Measurements from ENCODE around the gene SPOCK1. TPM values are rescaled to one million over a fixed set of nuclear protein-coding genes. Genes with fewer than 3 reads are reported as not detected.

SPOCK1 gene
- polyA plus RNA-seq, 3 donors, result 1.8 to 5.7 (median 2.1) TPM

DNA sequence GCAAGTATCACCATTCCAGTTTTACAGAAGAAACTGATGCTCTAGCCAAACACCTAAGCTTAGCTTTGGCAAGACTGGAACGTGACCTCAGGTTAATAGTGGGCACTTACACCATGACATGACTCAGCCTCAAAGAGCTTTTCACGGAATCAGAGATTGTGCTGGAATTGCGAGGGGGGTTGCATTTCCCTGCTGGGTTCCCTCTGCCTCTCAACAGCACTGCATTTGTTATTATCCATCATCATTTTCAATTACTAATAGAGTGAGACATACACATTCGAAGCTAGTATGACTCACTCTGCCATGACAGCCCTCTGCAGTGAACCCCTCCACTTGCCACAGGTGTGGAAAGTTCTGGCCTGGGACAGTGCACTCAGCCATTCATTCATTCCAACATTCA lies 8.0 kb downstream of the SPOCK1 start:
- no peaks in the 10 kb centered on the region for H3K4me1 ChIP-seq (ENCODE audit: control insufficient read depth in 1 of 2, insufficient read depth in 2 of 2, low read length in 2 of 2)
- no peak overlapping the region for H3K27ac ChIP-seq (ENCODE audit: low read depth in 1 of 2, low read length in 2 of 2)
- H3K4me3 ChIP-seq (replicated peaks in 1 of 3; ENCODE audit: low read depth in 2 of 3, low read length in 3 of 3), result no peak overlapping the region
- no peak for DNase-seq
- H3K9me3 ChIP-seq (replicated peaks in 1 of 2; ENCODE audit: control insufficient read depth in 1 of 2, insufficient read depth in 1 of 2, low read length in 2 of 2), result no peaks in the 10 kb centered on the region
- no peaks in the 10 kb centered on the region for H4K20me1 ChIP-seq (ENCODE audit: insufficient read depth, low read length)
- H3K27me3 ChIP-seq (ENCODE audit: control insufficient read depth in 2 of 2, insufficient read depth in 2 of 2, low read length in 2 of 2), result peaks cover 6 to 8% of the 10 kb centered on the region in 2 donors
- no peaks in the 10 kb centered on the region for H3K79me2 ChIP-seq (ENCODE audit: insufficient read depth, low read length)
- no peak overlapping the region for H3K9ac ChIP-seq (ENCODE audit: insufficient read depth, low read length, poor library complexity, severe bottlenecking)
- Mint-ChIP-seq H3K27me3 (ENCODE audit: low read depth in 3 of 3) (peaks cover 10 to 22% (median 11%) of the 10 kb centered on the region in 3 donors), H3K4me1 (no peaks in the 10 kb centered on the region), H3K36me3 (no peaks in the 10 kb centered on the region), H3K9me3 (peaks cover 0 to 2% (median 0%) of the 10 kb centered on the region in 7 donors), H3K27ac (no peak overlapping the region), H3K4me3 (no peak overlapping the region)
- no peak for TF ChIP-seq CTCF (IDR thresholded peaks at IDR 0.05)
- H2AFZ ChIP-seq (ENCODE audit: insufficient read depth, low read depth, low read length, poor library complexity, severe bottlenecking), result no peak overlapping the region
- WGBS (ENCODE audit: insufficient coverage), result 100% methylated on average over 3 of the region's 4 CpGs
- H3K36me3 ChIP-seq (replicated peaks in 1 of 2; ENCODE audit: control insufficient read depth in 1 of 2, insufficient read depth in 2 of 2, low read length in 2 of 2), result no peaks in the 10 kb centered on the region
- H3K4me2 ChIP-seq (replicated peaks; ENCODE audit: extremely low read depth, low read length, poor library complexity, severe bottlenecking), result no peak overlapping the region
- intact Hi-C loops (cut with micrococcal nuclease), result no loop called here

GRCh38 chr5:137490591-137490990 lies 8.5 kb downstream of the SPOCK1 start:
- no peak overlapping the region for H3K4me3 ChIP-seq (replicated peaks in 1 of 3; ENCODE audit: low read depth in 2 of 3, low read length in 3 of 3)
- H3K9me3 Mint-ChIP-seq, result peaks cover 0 to 2% (median 0%) of the 10 kb centered on the region in 7 donors
- H4K20me1 ChIP-seq (ENCODE audit: insufficient read depth, low read length), result no peaks in the 10 kb centered on the region
- H3K79me2 ChIP-seq (ENCODE audit: insufficient read depth, low read length), result no peaks in the 10 kb centered on the region
- no peak overlapping the region for H3K27ac Mint-ChIP-seq
- TF ChIP-seq CTCF (IDR thresholded peaks at IDR 0.05), result no peak
- H3K4me2 ChIP-seq (replicated peaks; ENCODE audit: extremely low read depth, low read length, poor library complexity, severe bottlenecking), result no peak overlapping the region
- no peaks in the 10 kb centered on the region for H3K36me3 Mint-ChIP-seq
- H3K27me3 Mint-ChIP-seq (ENCODE audit: low read depth in 3 of 3), result peaks cover 6 to 16% (median 9%) of the 10 kb centered on the region in 3 donors
- no peaks in the 10 kb centered on the region for H3K4me1 ChIP-seq (ENCODE audit: control insufficient read depth in 1 of 2, insufficient read depth in 2 of 2, low read length in 2 of 2)
- H3K27ac ChIP-seq (ENCODE audit: low read depth in 1 of 2, low read length in 2 of 2), result no peak overlapping the region
- H3K9ac ChIP-seq (ENCODE audit: insufficient read depth, low read length, poor library complexity, severe bottlenecking), result no peak overlapping the region
- no peaks in the 10 kb centered on the region for H3K36me3 ChIP-seq (replicated peaks in 1 of 2; ENCODE audit: control insufficient read depth in 1 of 2, insufficient read depth in 2 of 2, low read length in 2 of 2)
- H3K27me3 ChIP-seq (ENCODE audit: control insufficient read depth in 2 of 2, insufficient read depth in 2 of 2, low read length in 2 of 2), result peaks cover 4 to 5% of the 10 kb centered on the region in 2 donors
- H2AFZ ChIP-seq (ENCODE audit: insufficient read depth, low read depth, low read length, poor library complexity, severe bottlenecking), result no peak overlapping the region
- H3K9me3 ChIP-seq (replicated peaks in 1 of 2; ENCODE audit: control insufficient read depth in 1 of 2, insufficient read depth in 1 of 2, low read length in 2 of 2), result no peaks in the 10 kb centered on the region
- H3K4me3 Mint-ChIP-seq, result no peak overlapping the region
- intact Hi-C loops (cut with micrococcal nuclease), result no loop called here
- no peak for DNase-seq
- H3K4me1 Mint-ChIP-seq, result no peaks in the 10 kb centered on the region
- no CpG with 5 or more reads among the region's 3 CpGs for WGBS (ENCODE audit: insufficient coverage)
